ENCODE data around the gene ATOH8. TPM values are rescaled to one million over a fixed set of nuclear protein-coding genes. Genes with fewer than 3 reads are reported as not detected.

The ATOH8 gene
- polyA plus RNA-seq, 1 donor (not counting 4 experiments of a cell fraction or from before 2014, with no cell fraction given) = not detected

GRCh38 chr2:85720533-85720932 is 33.3 kb upstream of the ATOH8 start:
- H3K27me3 ChIP-seq (ENCODE audit: control insufficient read depth, extremely low read depth, insufficient read depth, low read length) = peaks cover 13% of the 10 kb centered on the region
- H3K4me3 ChIP-seq (ENCODE audit: control insufficient read depth in 2 of 3, extremely low read depth in 1 of 3, insufficient read depth in 2 of 3, low read depth in 1 of 3, low read length in 3 of 3) = no peak overlapping the region
- dilution Hi-C loops (cut with MboI; ENCODE audit: extremely low pct_ligation_motif_present, low sequenced_read_pairs) = loop anchor here (25.0 kb wide), 1 partner anchor 92 kb away; no protein-coding TSS in a partner anchor
- H3K9me3 ChIP-seq (ENCODE audit: control insufficient read depth, low read depth, low read length) = no peaks in the 10 kb centered on the region
- no peak overlapping the region for H3K9ac ChIP-seq (ENCODE audit: control insufficient read depth, extremely low read depth, insufficient read depth, low read length)
- no peaks in the 10 kb centered on the region for H3K4me1 ChIP-seq (ENCODE audit: control insufficient read depth, extremely low read depth, insufficient read depth, low read length)
- no peaks in the 10 kb centered on the region for H3K36me3 ChIP-seq (ENCODE audit: control insufficient read depth in 2 of 2, extremely low read depth in 1 of 2, insufficient read depth in 2 of 2, low read length in 2 of 2)
- no peaks in the 10 kb centered on the region for H3K79me2 ChIP-seq (ENCODE audit: control insufficient read depth, insufficient read depth, low read length)
- H4K20me1 ChIP-seq (ENCODE audit: control insufficient read depth, extremely low read depth, insufficient read depth, low read length) = peaks cover 3% of the 10 kb centered on the region
- H3K27ac ChIP-seq (ENCODE audit: control insufficient read depth, insufficient read depth, low read length) = no peak overlapping the region
- no peak overlapping the region for H2AFZ ChIP-seq (ENCODE audit: control insufficient read depth, low read length)
- no peak for TF ChIP-seq CTCF (optimal IDR thresholded peaks at IDR 0.05 in 1 of 3, IDR thresholded peaks at IDR 0.05 in 1 of 3, conservative IDR thresholded peaks at IDR 0.05 in 1 of 3; ENCODE audit: extremely low read depth in 1 of 3, insufficient read depth in 2 of 3, low read length in 3 of 3)
- TF ChIP-seq EZH2 (IDR thresholded peaks at IDR 0.05; ENCODE audit: low read length) = no peak
- no peaks in the 10 kb centered on the region for H3K9me1 ChIP-seq (ENCODE audit: control insufficient read depth, extremely low read depth, insufficient read depth, low read length)
- no peak for FAIRE-seq
- H3K4me2 ChIP-seq (ENCODE audit: control insufficient read depth, extremely low read depth, insufficient read depth, low read depth, low read length) = no peak overlapping the region
- no peak for DNase-seq (ENCODE audit: low read depth, low spot score)

GRCh38 chr2:85721641-85722040 is 32.1 kb upstream of the ATOH8 start:
- dilution Hi-C loops (cut with MboI; ENCODE audit: extremely low pct_ligation_motif_present, low sequenced_read_pairs) = loop anchor here (25.0 kb wide), 1 partner anchor 91 kb away; no protein-coding TSS in a partner anchor
- Histone ChIP-seq H3K79me2 (ENCODE audit: control insufficient read depth, insufficient read depth, low read length) (no peaks in the 10 kb centered on the region), H3K9ac (ENCODE audit: control insufficient read depth, extremely low read depth, insufficient read depth, low read length) (no peak overlapping the region), H4K20me1 (ENCODE audit: control insufficient read depth, extremely low read depth, insufficient read depth, low read length) (peaks cover 3% of the 10 kb centered on the region), H3K27me3 (ENCODE audit: control insufficient read depth, extremely low read depth, insufficient read depth, low read length) (peaks cover 9% of the 10 kb centered on the region), H3K4me3 (ENCODE audit: control insufficient read depth in 2 of 3, extremely low read depth in 1 of 3, insufficient read depth in 2 of 3, low read depth in 1 of 3, low read length in 3 of 3) (no peak overlapping the region), H2AFZ (ENCODE audit: control insufficient read depth, low read length) (no peak overlapping the region), H3K4me1 (ENCODE audit: control insufficient read depth, extremely low read depth, insufficient read depth, low read length) (no peaks in the 10 kb centered on the region), H3K4me2 (ENCODE audit: control insufficient read depth, extremely low read depth, insufficient read depth, low read depth, low read length) (no peak overlapping the region), H3K36me3 (ENCODE audit: control insufficient read depth in 2 of 2, extremely low read depth in 1 of 2, insufficient read depth in 2 of 2, low read length in 2 of 2) (no peaks in the 10 kb centered on the region), H3K9me1 (ENCODE audit: control insufficient read depth, extremely low read depth, insufficient read depth, low read length) (no peaks in the 10 kb centered on the region), H3K27ac (ENCODE audit: control insufficient read depth, insufficient read depth, low read length) (no peak overlapping the region), H3K9me3 (ENCODE audit: control insufficient read depth, low read depth, low read length) (no peaks in the 10 kb centered on the region)
- FAIRE-seq (no peak), DNase-seq (ENCODE audit: low read depth, low spot score) (no peak)
- no peak for TF ChIP-seq EZH2 (IDR thresholded peaks at IDR 0.05; ENCODE audit: low read length)
- no peak for TF ChIP-seq CTCF (optimal IDR thresholded peaks at IDR 0.05 in 1 of 3, IDR thresholded peaks at IDR 0.05 in 1 of 3, conservative IDR thresholded peaks at IDR 0.05 in 1 of 3; ENCODE audit: extremely low read depth in 1 of 3, insufficient read depth in 2 of 3, low read length in 3 of 3)
